NCI-H1105 (cell line): ENCODE measurements around the gene PON1.

Source experiments
- DNase-seq: peaks from one replicate; lab custom pipeline; 2025; lab: John Stamatoyannopoulos, UW

The PON1 gene

DNA sequence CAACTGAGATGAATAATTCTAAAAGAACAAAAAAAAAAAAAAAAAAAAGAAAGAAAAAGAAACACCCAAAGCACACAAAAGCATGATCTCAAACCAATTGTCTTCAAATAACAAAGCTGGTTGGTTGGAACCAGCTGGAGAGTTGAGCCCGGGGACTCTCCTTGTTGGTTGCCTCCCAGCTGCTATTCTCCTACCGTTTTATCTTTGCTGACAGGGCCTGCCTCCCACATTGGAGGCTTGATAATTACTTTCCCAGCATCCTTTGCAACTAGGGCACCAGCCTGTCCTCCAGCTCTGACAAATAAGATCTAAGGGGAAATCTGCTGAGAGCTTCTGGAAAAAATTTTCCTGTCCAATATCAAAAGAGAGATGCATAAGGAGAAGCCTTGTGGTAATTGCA, 6.8 kb downstream of the PON1 start:
- DNase-seq = no peak

DNA sequence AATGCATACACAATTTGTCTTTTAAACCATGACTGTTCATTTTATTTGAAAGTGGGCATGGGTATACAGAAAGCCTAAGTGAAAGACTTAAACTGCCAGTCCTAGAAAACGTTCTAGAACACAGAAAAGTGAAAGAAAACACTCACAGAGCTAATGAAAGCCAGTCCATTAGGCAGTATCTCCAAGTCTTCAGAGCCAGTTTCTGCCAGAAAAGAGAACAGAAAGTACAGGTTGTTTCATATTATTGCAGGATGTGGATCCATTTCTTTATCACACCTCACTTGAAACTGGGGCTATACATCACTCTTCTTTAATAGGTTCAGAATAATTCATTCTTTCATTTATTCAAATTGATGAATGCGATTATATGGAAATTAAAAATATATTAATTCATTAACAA, 7.7 kb downstream of the PON1 start:
- no peak for DNase-seq

DNA sequence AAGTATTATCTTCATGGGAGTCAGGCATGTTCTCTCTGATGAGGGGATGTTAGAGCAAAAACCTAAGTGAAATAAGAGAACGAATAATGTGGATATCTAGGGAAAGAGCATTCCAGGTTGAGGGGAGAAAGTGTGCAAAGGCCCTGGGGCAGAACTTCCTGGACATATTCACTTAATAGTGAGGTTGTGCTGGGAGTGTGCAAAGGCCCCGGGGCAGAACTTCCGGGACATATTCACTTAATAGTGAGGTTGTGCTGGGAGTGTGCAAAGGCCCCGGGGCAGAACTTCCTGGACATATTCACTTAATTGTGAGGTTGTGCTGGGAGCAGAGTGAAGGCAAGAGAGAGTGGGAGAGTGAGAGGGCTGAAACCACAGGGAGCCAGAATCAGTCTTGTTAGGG, 11.8 kb downstream of the PON1 start:
- no peak for DNase-seq

DNA sequence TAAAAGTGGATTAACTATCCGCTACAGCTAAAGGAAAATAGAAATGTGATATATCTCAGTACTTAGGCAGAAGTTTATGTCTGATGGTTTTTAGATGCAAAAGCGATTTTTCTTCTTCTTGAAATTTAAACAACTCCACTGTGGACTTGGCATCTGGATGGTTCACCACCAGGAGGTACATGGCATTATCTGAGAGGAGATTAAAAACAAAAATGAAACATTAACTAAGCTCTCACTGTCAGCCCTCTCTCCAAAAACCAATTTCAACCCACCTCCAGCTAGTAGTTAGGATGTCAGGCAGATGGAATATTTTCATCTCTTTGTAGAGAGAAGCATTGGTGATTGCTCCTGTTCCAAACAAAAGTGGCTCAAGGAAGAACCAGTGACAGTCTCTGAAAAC, 12.9 kb downstream of the PON1 start:
- no peak for DNase-seq

DNA sequence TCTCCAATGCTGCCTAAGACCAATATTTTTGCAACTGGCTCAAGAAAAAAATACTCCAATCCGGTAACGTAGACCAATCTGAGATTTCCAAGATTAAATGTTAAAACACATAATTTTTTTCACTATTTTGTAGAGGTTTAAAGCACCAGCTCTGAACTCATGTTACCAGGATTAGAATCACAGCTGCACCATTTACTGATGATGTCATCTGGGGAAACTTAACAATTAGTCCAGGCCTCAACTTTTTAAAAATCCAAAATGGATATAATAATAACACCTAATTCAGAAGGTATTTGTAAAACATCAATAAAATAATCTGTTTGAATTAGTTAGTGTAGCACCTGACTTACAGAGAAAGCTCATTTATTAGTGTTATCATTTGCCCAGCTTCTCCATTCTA, 14.4 kb downstream of the PON1 start:
- no peak for DNase-seq

DNA sequence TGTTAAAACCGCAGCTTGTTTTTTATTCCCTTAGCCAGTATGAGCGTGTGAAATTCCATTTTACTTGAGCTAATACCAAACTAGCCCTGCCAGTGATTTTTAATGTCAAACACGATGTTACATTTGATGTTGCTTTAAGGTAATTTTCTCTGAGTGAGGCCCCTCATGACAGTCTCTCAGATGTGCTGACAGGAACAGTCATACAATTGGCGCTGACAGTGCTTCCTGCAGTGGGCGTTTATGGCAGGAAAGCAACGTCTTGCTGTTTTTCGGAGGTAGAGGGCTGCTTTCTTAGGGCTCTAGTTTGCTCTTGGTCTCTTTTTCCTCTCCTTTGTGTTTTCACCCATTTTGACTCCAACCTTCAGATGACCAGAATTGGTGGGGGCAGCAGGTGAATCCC, 19.3 kb downstream of the PON1 start:
- no peak for DNase-seq

DNA sequence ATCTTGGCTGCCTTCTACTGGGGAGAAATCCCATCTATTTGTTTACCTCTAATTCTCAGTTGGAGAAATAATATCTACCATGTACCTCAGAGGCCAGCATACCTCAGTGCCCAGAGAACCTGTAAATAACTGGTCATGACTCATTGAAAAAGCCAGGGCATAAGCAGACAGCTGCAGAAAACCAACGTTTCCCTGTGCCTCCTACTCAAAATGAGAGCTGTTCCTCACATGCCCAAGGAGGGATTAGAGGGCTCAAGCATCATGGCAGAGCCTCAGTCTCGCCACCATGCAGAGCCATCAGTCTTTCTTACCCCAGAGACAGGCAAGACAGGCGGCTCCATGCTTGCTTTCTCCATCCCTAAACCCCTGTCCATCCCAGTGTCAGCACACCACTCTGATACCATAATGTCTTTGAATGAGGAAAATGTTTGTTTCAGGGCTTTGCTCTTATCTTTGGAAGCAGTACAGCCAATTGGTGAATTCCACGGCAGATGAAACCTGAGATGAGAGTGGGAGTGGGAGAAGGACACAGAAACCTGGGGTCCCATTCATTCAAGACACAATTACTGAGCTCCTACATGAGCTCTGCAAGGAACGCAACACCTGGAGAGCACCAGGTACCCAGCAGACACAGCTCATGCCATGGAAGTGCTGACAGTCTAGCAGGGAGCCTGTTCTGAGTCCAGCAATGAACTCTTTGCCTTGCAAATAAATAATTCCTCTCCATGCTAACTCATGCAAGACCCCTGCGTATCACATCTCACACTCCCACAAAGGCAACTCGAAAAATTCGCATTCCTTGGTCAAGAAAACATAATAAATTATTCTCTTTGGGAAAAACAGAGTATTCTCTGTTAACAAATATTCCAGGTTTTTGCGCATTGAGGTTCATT, 21.1 kb downstream of the PON1 start:
- no peak for DNase-seq

DNA sequence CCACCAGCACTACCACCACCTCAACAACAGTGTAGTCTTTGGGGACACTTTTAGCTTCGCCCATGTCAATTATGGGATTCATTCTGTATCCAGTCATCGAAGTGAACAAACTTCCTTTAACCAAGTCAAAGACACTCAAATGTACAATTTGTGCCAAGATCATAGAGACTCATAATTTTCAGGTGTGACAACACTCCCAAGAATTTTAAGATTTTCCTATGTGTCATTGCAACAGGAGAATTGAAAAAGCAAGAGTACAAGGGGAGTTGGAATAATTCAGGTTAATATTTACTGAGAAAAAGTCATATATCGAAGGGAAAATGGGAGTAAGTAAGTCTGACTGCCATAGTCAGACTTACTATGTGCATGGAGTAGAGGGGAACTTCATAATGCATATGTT, 26.2 kb downstream of the PON1 start:
- no peak for DNase-seq

DNA sequence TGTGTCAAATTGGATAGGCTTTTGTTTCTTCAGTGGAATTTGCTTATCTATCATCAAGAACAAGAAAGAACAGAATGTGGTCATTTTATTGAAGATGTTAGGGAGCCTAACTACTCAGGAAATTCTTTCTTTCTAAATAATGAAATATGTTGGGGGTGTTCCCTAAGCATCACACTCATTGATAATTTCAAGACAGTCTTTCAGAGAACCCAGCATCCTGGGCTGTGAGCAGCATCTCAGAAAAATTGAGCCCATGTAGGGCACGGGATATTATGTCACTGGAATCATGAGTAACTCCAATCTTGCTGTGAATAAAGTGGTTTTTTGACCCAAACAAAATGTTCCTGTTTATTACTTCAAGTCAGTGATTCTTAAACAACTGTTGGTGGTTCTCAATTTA, 27.3 kb downstream of the PON1 start:
- no peak for DNase-seq

DNA sequence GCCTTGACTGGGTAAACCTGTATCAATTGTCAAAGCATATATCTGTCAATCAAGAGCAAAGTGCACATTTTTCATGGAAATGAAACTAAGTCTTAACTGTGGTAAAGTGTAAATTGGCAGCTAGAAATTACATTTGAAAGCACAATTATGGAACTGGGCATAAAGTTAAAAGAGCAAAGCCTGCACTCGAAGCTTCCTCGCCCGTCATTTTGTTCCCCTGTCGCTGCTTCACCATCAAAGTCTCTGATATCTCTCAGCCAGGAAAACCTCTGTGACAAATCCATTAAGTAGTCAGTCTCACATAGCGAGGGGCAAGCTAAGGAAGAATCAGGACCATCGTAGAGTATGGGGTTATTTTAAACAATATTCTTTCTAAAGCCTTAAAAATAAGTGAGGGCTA, 27.9 kb downstream of the PON1 start:
- no peak for DNase-seq

DNA sequence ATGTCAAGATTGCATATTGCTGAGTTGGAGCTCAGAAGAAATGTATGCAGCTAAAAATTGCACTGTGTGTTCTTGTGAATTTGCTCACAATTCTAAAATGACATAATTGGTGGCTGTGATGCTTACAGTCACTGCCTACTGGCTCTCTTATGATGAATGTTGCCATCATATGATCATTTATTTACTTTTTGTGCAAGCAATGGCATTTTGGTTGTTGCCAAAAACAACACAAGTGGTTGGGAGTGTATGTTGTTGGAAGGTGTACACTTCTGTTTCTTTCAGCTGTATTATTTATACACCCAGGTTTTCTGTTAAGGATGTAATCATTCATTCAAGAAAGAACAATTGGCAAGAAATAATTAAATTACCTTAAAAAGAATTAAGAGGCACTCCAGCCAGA, 28.9 kb downstream of the PON1 start:
- no peak for DNase-seq

DNA sequence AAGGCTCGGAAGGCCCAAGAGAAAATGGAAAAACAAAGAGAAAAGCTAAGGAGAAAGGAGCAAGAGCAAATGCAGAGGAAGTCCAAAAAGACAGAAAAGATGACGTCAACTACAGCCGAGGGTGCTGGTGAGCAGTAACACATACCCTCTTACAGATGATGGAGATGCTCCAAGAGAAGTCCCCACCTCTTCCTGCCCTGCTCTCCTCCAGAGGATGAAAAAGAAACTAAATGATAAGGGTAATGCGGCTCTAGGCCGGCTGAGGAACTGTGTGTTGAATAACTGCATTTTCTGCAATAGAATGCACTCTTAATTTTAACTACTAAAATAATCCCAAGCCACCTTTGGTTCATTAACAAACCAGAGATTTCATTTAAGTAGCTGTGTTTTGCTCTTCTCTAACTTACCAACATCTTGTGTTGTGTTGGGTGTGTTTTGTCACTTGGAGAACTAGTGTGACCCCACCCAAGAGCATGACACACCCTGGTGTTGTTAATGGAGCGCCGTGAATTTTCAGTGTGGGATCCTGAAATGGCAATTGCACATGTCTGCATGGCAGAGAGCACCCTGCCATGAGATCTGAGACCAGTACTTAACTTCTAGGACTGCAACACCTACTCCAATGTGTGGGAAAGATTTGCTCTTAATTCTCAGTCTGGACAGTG, 34.0 kb downstream of the PON1 start:
- no peak for DNase-seq

DNA sequence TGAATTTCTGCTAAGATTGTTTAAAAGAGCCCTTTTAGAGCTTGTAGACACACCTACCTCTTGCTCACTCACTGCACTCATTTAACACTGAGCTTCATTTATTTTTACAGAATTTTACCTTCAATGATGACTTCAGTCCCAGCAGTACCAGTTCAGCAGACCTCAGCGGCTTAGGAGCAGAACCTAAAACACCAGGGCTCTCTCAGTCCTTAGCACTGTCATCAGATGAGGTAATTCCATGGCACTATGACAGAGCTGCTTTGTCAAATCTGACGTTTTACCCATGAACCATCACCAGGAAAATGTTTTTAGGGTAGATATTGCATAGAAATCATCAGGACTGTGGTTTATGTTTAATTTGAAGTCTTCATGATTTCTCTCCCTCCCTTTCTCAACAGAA, 38.2 kb downstream of the PON1 start:
- no peak for DNase-seq

DNA sequence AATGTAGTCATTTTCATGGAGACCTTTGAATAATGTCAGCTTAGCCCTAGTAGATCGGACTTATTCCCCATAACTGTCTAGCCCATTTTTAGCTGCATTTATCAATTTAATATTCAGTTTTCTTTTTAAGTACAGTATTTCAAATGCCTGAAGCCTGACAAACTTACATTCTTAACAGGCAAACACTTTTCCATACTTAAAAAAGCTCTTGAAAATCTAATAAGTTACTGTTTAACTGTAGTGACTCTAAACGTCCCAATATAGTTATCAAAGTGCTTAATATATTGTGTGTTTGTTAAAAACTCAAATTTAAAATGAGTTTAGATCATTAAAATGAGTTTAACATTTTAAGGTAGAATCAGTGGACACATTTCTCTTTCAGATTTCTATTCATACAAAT, 44.9 kb downstream of the PON1 start:
- no peak for DNase-seq

DNA sequence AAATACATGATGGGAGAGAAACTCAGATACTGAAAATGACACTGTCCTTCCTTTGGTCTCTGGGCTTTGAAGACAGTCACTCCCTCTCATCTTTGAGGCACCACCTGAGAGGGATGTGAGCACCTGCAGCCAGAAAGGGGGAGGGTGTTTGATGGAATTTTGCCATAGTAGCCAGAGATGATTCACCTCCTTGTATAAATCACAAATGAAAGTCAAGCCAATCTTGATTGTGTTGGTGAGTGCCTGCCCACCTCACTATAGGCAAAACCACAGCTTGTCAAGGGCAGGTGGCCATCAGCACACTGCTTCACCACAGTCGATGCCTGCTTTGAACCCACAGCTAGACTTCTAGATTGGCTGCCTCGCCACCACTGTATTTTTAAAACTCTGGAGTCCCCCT, 48.2 kb downstream of the PON1 start:
- DNase-seq = no peak

DNA sequence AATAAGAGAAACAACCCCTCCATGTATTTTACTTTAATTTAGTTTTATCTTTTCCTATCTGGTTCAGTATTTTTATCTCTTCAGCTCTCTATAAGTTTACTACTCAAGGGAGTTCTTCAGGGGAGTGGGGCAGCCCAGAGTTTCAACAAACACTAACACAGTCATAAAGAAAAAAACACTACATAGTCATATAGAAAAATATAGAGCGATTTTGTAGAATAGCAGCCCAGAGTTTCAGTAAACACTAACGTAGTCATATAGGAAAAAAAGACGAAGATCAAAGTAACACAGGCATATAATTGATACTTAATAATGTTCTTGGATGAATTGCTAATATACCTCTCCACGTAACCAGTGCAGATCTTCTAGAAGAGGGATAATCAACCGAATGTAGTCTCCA, 54.7 kb downstream of the PON1 start:
- no peak for DNase-seq

DNA sequence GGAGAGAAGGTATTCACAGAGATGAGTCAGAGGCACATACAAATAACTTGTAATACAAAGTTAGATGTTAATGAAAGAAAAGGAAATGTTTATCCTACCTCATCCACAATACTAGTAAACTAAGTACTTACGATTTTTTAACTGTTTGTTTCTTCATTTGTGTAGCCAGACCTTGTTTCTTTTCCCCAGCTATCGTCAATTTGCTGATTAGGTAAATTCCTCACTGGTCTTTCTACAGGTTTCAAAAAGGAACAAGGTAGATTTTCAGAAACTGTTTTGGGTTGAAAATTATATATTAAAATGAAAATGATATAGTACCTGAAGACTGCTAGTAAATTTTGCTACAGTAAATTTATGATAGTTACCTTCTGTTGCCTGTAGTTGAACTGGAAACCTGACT, 56.6 kb downstream of the PON1 start:
- no peak for DNase-seq

DNA sequence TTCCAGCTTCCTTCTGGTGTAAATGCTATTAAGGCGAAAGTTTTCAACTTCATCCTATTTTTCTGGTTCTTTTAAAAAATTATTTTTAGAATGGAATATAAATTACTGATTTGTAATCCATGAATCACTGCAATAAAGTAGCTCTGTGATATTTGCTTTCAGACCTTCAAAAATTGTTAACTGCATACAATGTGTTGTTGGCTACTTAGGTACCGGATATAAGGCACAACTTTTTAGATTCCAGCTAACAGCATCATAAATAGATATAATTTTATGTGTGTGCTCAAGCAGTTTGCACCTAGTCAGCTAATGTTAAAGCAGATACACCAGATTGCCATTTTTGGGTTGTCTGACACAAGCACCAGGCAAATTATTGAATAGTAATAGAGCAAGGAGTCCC, 58.7 kb downstream of the PON1 start:
- DNase-seq = no peak

DNA sequence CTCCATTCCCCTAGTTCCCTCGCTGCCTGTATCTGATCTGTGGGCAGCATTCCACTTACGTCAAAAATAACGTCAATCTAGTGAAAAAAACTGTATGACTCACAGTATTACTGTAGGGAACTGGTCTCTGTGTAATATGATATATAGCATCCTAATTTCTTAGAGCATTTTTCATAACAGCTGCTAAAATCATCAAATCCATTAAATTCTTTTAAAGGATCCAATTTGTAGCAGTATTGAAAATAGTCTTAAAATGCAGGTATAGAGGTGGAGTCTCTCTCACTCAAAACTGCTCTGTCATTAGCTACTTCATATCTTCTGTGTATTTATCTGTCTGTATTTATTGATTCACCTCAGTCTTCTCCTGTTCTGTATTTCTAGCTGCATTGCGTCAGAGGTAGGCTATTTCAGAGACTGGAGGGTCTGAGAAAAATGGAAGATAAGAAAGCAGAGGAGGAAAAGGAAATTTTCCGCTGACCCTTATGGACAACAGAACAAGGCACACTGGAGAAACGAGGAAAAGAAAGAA, 59.9 kb downstream of the PON1 start:
- no peak for DNase-seq

DNA sequence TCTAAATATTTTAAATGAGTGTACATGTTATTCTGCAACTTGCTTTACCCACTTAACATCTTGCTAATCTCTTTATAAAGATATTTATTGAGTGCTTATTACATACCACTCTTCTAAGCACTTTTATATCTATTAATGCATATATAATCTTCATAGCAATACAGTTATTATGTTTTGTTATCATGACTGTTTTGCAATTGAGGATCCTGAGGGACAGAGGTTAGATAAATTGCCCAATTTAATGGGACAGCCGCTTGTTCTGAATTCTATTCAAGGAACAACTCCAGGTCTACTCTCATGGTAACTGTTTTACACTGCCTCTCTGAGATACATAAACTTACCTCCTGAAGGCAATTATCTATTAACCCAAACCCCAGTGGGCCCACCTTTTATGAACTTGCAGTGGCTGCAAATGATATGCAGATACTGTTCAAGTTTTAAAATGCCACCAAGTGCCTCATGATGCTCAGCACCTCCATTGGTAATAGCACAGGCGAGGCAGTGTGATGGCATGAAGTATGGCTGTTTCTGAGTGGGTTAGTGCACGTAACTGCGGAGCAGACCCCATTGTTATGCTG, 60.5 kb downstream of the PON1 start:
- DNase-seq = no peak

DNA sequence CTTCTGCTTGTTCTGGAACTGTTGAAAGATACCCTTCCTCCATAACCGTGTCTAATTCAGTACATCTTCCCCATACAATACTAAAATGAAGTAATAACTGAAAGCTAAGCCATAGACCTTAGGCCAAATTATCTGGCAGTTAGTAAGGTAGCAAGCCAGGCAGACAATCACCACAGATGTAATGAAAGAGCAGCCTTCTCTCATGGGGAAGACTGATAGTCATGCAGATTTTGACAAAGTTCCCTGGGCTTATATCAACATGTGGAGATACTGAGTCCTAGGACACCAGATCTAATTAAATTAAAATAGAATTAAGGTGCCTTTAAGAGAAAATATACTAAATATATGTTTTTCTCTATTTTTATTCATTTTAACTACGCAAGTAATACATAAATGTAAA, 61.5 kb downstream of the PON1 start:
- no peak for DNase-seq

DNA sequence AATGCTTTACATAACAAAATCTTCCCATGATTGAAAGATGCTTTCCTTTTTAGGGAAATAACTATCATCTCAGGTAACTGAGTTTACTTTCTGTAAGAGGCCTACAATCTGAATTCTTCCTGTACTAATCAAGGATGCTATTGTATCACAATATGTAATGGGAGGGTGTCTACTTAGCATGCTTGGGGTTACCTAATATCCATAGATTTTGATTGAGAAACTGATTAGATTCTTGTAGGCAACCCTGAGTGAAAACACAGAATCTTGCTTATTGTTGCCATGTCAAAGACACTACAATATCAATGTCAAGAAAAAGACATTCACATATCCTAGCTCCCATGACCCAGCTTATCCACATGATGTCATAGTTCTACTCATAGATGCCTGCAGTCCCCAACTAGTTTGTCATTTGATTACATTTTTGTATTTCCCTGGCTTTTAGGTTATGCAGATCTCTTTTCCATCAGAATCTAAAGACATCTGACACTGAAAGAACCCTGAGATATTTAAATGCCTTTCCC, 62.4 kb downstream of the PON1 start:
- DNase-seq = no peak

DNA sequence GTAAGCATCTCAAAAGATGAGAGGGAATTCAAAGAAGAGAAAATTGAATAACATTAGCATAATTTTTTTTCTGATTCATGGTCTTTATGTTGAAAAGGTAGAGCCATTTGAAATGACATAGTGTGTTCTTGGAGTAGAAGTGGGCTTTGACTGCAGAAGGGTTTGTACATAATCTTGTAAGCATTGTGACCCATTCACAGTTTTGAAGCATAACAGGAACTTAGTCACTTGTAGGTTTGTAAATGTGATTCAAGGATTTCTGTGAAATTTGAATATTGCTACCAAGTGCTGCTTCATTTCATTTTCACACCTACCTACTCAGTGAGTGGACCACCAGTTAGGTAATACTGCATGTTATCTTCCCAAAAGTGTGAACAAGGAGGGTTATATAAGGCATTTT, 68.6 kb downstream of the PON1 start:
- no peak for DNase-seq
